ENCODE measurements around the gene CRYBG1. TPM values are rescaled to one million over a fixed set of nuclear protein-coding genes. Genes with fewer than 3 reads are reported as not detected.

Gene CRYBG1
- total RNA-seq, 1 donor from 2014 or later = 27.5 TPM

- H3K27me3 Mint-ChIP-seq (ENCODE audit: low read depth) = peaks cover 9% of the 10 kb centered on the region
- H3K4me3 Mint-ChIP-seq (ENCODE audit: low read depth) = no peak overlapping the region
- no peak for DNase-seq (ENCODE audit: low spot score)
- peaks cover 2% of the 10 kb centered on the region for H3K4me1 Mint-ChIP-seq (ENCODE audit: low read depth)
- H3K36me3 Mint-ChIP-seq (ENCODE audit: low read depth) = no peaks in the 10 kb centered on the region
- intact Hi-C loops (cut with micrococcal nuclease) = no loop called here
- no peaks in the 10 kb centered on the region for H3K9me3 Mint-ChIP-seq
- H3K27ac Mint-ChIP-seq = no peak overlapping the region
Observed at GRCh38 chr6:106458021-106458986, 97.8 kb downstream of the CRYBG1 start.

- no peak for DNase-seq (ENCODE audit: low spot score)
- H3K27ac Mint-ChIP-seq = no peak overlapping the region
- no peak overlapping the region for H3K4me3 Mint-ChIP-seq (ENCODE audit: low read depth)
- no peaks in the 10 kb centered on the region for H3K9me3 Mint-ChIP-seq
- H3K27me3 Mint-ChIP-seq (ENCODE audit: low read depth) = peaks cover 15% of the 10 kb centered on the region
- no peaks in the 10 kb centered on the region for H3K36me3 Mint-ChIP-seq (ENCODE audit: low read depth)
- intact Hi-C loops (cut with micrococcal nuclease) = no loop called here
- peaks cover 2% of the 10 kb centered on the region for H3K4me1 Mint-ChIP-seq (ENCODE audit: low read depth)
Observed at GRCh38 chr6:106460481-106460880, 100.0 kb downstream of the CRYBG1 start.

- intact Hi-C loops (cut with micrococcal nuclease) = no loop called here
- H3K4me3 Mint-ChIP-seq (ENCODE audit: low read depth) = no peak overlapping the region
- H3K27ac Mint-ChIP-seq = no peak overlapping the region
- no peaks in the 10 kb centered on the region for H3K36me3 Mint-ChIP-seq (ENCODE audit: low read depth)
- peaks cover 20% of the 10 kb centered on the region for H3K27me3 Mint-ChIP-seq (ENCODE audit: low read depth)
- DNase-seq (ENCODE audit: low spot score) = no peak
- H3K4me1 Mint-ChIP-seq (ENCODE audit: low read depth) = peaks cover 2% of the 10 kb centered on the region
- no peaks in the 10 kb centered on the region for H3K9me3 Mint-ChIP-seq
Observed at GRCh38 chr6:106461084-106461483, 100.6 kb downstream of the CRYBG1 start.

- peaks cover 2% of the 10 kb centered on the region for H3K4me1 Mint-ChIP-seq (ENCODE audit: low read depth)
- no peak for DNase-seq (ENCODE audit: low spot score)
- H3K9me3 Mint-ChIP-seq = no peaks in the 10 kb centered on the region
- H3K27ac Mint-ChIP-seq = no peak overlapping the region
- no peak overlapping the region for H3K4me3 Mint-ChIP-seq (ENCODE audit: low read depth)
- H3K36me3 Mint-ChIP-seq (ENCODE audit: low read depth) = no peaks in the 10 kb centered on the region
- H3K27me3 Mint-ChIP-seq (ENCODE audit: low read depth) = peaks cover 31% of the 10 kb centered on the region
- intact Hi-C loops (cut with micrococcal nuclease) = no loop called here
Observed at GRCh38 chr6:106462923-106463557, 102.5 kb downstream of the CRYBG1 start.

- Mint-ChIP-seq H3K4me3 (ENCODE audit: low read depth) (no peak overlapping the region), H3K27me3 (ENCODE audit: low read depth) (peaks cover 31% of the 10 kb centered on the region), H3K9me3 (no peaks in the 10 kb centered on the region), H3K27ac (no peak overlapping the region), H3K36me3 (ENCODE audit: low read depth) (no peaks in the 10 kb centered on the region), H3K4me1 (ENCODE audit: low read depth) (no peaks in the 10 kb centered on the region)
- intact Hi-C loops (cut with micrococcal nuclease) = no loop called here
- DNase-seq (ENCODE audit: low spot score) = no peak
Observed at GRCh38 chr6:106466211-106466610, 105.7 kb downstream of the CRYBG1 start.

GRCh38 chr6:106468935-106469334 lies 108.4 kb downstream of the CRYBG1 start:
- Mint-ChIP-seq H3K4me3 (ENCODE audit: low read depth) (no peak overlapping the region), H3K27ac (no peak overlapping the region)
- intact Hi-C loops (cut with micrococcal nuclease) = no loop called here

GRCh38 chr6:106469882-106470281 lies 109.4 kb downstream of the CRYBG1 start:
- H3K4me1 Mint-ChIP-seq (ENCODE audit: low read depth) = no peaks in the 10 kb centered on the region
- peaks cover 25% of the 10 kb centered on the region for H3K27me3 Mint-ChIP-seq (ENCODE audit: low read depth)
- no peaks in the 10 kb centered on the region for H3K36me3 Mint-ChIP-seq (ENCODE audit: low read depth)
- DNase-seq (ENCODE audit: low spot score) = no peak
- H3K27ac Mint-ChIP-seq = no peak overlapping the region
- H3K4me3 Mint-ChIP-seq (ENCODE audit: low read depth) = no peak overlapping the region
- intact Hi-C loops (cut with micrococcal nuclease) = loop anchor here (5.0 kb wide), 1 partner anchor 42 kb away; no protein-coding TSS in a partner anchor
- H3K9me3 Mint-ChIP-seq = no peaks in the 10 kb centered on the region

More at GRCh38 chr6:106468935-106469334, 108.4 kb downstream of the CRYBG1 start:
- Mint-ChIP-seq H3K9me3 (no peaks in the 10 kb centered on the region), H3K4me1 (ENCODE audit: low read depth) (no peaks in the 10 kb centered on the region), H3K36me3 (ENCODE audit: low read depth) (no peaks in the 10 kb centered on the region), H3K27me3 (ENCODE audit: low read depth) (peaks cover 26% of the 10 kb centered on the region)
- no peak for DNase-seq (ENCODE audit: low spot score)

- intact Hi-C loops (cut with micrococcal nuclease) = loop anchor here (5.0 kb wide), 1 partner anchor 42 kb away; no protein-coding TSS in a partner anchor
- peaks cover 21% of the 10 kb centered on the region for H3K27me3 Mint-ChIP-seq (ENCODE audit: low read depth)
- DNase-seq (ENCODE audit: low spot score) = no peak
- H3K36me3 Mint-ChIP-seq (ENCODE audit: low read depth) = no peaks in the 10 kb centered on the region
- no peaks in the 10 kb centered on the region for H3K4me1 Mint-ChIP-seq (ENCODE audit: low read depth)
- H3K27ac Mint-ChIP-seq = no peak overlapping the region
- H3K4me3 Mint-ChIP-seq (ENCODE audit: low read depth) = no peak overlapping the region
- H3K9me3 Mint-ChIP-seq = no peaks in the 10 kb centered on the region
Observed at GRCh38 chr6:106470316-106470715, 109.8 kb downstream of the CRYBG1 start.

GRCh38 chr6:106470811-106471210 lies 110.3 kb downstream of the CRYBG1 start:
- intact Hi-C loops (cut with micrococcal nuclease) = loop anchor here (5.0 kb wide), 1 partner anchor 41 kb away; no protein-coding TSS in a partner anchor
- Mint-ChIP-seq H3K9me3 (no peaks in the 10 kb centered on the region), H3K36me3 (ENCODE audit: low read depth) (no peaks in the 10 kb centered on the region), H3K27ac (no peak overlapping the region), H3K4me3 (ENCODE audit: low read depth) (no peak overlapping the region), H3K4me1 (ENCODE audit: low read depth) (no peaks in the 10 kb centered on the region), H3K27me3 (ENCODE audit: low read depth) (peaks cover 17% of the 10 kb centered on the region)
- no peak for DNase-seq (ENCODE audit: low spot score)

- intact Hi-C loops (cut with micrococcal nuclease) = loop anchor here (5.0 kb wide), 1 partner anchor 38 kb away; no protein-coding TSS in a partner anchor
- H3K4me1 Mint-ChIP-seq (ENCODE audit: low read depth) = no peaks in the 10 kb centered on the region
- H3K27ac Mint-ChIP-seq = no peak overlapping the region
- H3K4me3 Mint-ChIP-seq (ENCODE audit: low read depth) = no peak overlapping the region
- H3K9me3 Mint-ChIP-seq = no peaks in the 10 kb centered on the region
- H3K36me3 Mint-ChIP-seq (ENCODE audit: low read depth) = no peaks in the 10 kb centered on the region
- peaks cover 3% of the 10 kb centered on the region for H3K27me3 Mint-ChIP-seq (ENCODE audit: low read depth)
- no peak for DNase-seq (ENCODE audit: low spot score)
Observed at GRCh38 chr6:106473812-106474211, 113.3 kb downstream of the CRYBG1 start.

- H3K27me3 Mint-ChIP-seq (ENCODE audit: low read depth) = peaks cover 3% of the 10 kb centered on the region
- no peak overlapping the region for H3K4me3 Mint-ChIP-seq (ENCODE audit: low read depth)
- no peaks in the 10 kb centered on the region for H3K9me3 Mint-ChIP-seq
- H3K36me3 Mint-ChIP-seq (ENCODE audit: low read depth) = no peaks in the 10 kb centered on the region
- intact Hi-C loops (cut with micrococcal nuclease) = loop anchor here (5.0 kb wide), 1 partner anchor 38 kb away; no protein-coding TSS in a partner anchor
- DNase-seq (ENCODE audit: low spot score) = no peak
- H3K4me1 Mint-ChIP-seq (ENCODE audit: low read depth) = no peaks in the 10 kb centered on the region
- no peak overlapping the region for H3K27ac Mint-ChIP-seq
Observed at GRCh38 chr6:106474466-106474865, 113.9 kb downstream of the CRYBG1 start.

GRCh38 chr6:106475284-106475683 lies 114.8 kb downstream of the CRYBG1 start:
- no peaks in the 10 kb centered on the region for H3K36me3 Mint-ChIP-seq (ENCODE audit: low read depth)
- H3K4me1 Mint-ChIP-seq (ENCODE audit: low read depth) = no peaks in the 10 kb centered on the region
- H3K27ac Mint-ChIP-seq = no peak overlapping the region
- no peaks in the 10 kb centered on the region for H3K9me3 Mint-ChIP-seq
- DNase-seq (ENCODE audit: low spot score) = no peak
- H3K27me3 Mint-ChIP-seq (ENCODE audit: low read depth) = peaks cover 3% of the 10 kb centered on the region
- H3K4me3 Mint-ChIP-seq (ENCODE audit: low read depth) = no peak overlapping the region
- intact Hi-C loops (cut with micrococcal nuclease) = no loop called here

Measured in activated T-helper 2 cell treated with anti-CD3 and anti-CD28 coated beads, Interferon-gamma antibody, Interleukin-2, Interleukin-4, amounts not matched to agents 10 μg/mL and 5 μg/mL and 100 μg/mL, durations not matched to agents 14 hours and 24 hours and 36 hours (primary cell).